ENCODE measurements around the gene RNLS. TPM values are rescaled to one million over a fixed set of nuclear protein-coding genes. Genes with fewer than 3 reads are reported as not detected.

RNLS gene
- polyA plus RNA-seq, 3 donors, result 3.3 to 3.9 (median 3.7) TPM

DNA sequence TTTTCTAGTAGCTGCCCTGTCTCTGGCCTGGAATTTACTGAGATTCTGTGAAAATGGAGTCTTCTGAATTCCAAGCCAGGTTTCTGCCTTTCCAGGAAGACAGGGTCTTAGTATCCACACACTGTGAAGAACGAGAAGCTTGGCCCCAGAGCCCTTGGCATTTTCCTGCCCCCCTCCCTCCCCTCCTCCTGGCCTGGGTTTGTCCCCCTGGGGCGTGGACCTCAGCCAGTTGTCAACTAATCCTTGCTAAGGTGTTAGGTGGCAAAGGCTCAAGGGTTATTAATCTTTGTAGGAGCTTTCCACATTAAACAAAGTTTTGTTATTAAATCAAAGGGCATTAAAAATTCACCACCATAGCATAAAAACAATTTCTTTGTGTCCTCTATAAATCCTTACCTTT lies 329.5 kb downstream of the RNLS start:
- H3K9me3 ChIP-seq (replicated peaks in 1 of 2; ENCODE audit: control insufficient read depth in 1 of 2, insufficient read depth in 1 of 2, low read length in 2 of 2), result no peaks in the 10 kb centered on the region
- no peaks in the 10 kb centered on the region for H3K4me1 ChIP-seq (ENCODE audit: control insufficient read depth in 1 of 2, insufficient read depth in 2 of 2, low read length in 2 of 2)
- Mint-ChIP-seq H3K36me3 (no peaks in the 10 kb centered on the region), H3K9me3 (no peaks in the 10 kb centered on the region), H3K27me3 (ENCODE audit: low read depth in 3 of 3) (no peaks in the 10 kb centered on the region), H3K4me3 (no peak overlapping the region), H3K27ac (no peak overlapping the region), H3K4me1 (no peaks in the 10 kb centered on the region)
- DNase-seq, result no peak
- no peak overlapping the region for H3K27ac ChIP-seq (ENCODE audit: low read depth in 1 of 2, low read length in 2 of 2)
- H3K27me3 ChIP-seq (ENCODE audit: control insufficient read depth in 2 of 2, insufficient read depth in 2 of 2, low read length in 2 of 2), result no peaks in the 10 kb centered on the region
- no peak overlapping the region for H3K4me2 ChIP-seq (replicated peaks; ENCODE audit: extremely low read depth, low read length, poor library complexity, severe bottlenecking)
- intact Hi-C loops (cut with micrococcal nuclease), result no loop called here
- no CpG with 5 or more reads among the region's 2 CpGs for WGBS (ENCODE audit: insufficient coverage)
- TF ChIP-seq, protein P1, sequence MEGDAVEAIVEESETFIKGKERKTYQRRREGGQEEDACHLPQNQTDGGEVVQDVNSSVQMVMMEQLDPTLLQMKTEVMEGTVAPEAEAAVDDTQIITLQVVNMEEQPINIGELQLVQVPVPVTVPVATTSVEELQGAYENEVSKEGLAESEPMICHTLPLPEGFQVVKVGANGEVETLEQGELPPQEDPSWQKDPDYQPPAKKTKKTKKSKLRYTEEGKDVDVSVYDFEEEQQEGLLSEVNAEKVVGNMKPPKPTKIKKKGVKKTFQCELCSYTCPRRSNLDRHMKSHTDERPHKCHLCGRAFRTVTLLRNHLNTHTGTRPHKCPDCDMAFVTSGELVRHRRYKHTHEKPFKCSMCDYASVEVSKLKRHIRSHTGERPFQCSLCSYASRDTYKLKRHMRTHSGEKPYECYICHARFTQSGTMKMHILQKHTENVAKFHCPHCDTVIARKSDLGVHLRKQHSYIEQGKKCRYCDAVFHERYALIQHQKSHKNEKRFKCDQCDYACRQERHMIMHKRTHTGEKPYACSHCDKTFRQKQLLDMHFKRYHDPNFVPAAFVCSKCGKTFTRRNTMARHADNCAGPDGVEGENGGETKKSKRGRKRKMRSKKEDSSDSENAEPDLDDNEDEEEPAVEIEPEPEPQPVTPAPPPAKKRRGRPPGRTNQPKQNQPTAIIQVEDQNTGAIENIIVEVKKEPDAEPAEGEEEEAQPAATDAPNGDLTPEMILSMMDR (IDR thresholded peaks at IDR 0.05), result no peak
- no peaks in the 10 kb centered on the region for H3K79me2 ChIP-seq (ENCODE audit: insufficient read depth, low read length)
- H3K36me3 ChIP-seq (replicated peaks in 1 of 2; ENCODE audit: control insufficient read depth in 1 of 2, insufficient read depth in 2 of 2, low read length in 2 of 2), result no peaks in the 10 kb centered on the region
- H3K4me3 ChIP-seq (replicated peaks in 1 of 3; ENCODE audit: low read depth in 2 of 3, low read length in 3 of 3), result no peak overlapping the region
- no peaks in the 10 kb centered on the region for H4K20me1 ChIP-seq (ENCODE audit: insufficient read depth, low read length)
- H3K9ac ChIP-seq (ENCODE audit: insufficient read depth, low read length, poor library complexity, severe bottlenecking), result no peak overlapping the region
- H2AFZ ChIP-seq (ENCODE audit: insufficient read depth, low read depth, low read length, poor library complexity, severe bottlenecking), result no peak overlapping the region

DNA sequence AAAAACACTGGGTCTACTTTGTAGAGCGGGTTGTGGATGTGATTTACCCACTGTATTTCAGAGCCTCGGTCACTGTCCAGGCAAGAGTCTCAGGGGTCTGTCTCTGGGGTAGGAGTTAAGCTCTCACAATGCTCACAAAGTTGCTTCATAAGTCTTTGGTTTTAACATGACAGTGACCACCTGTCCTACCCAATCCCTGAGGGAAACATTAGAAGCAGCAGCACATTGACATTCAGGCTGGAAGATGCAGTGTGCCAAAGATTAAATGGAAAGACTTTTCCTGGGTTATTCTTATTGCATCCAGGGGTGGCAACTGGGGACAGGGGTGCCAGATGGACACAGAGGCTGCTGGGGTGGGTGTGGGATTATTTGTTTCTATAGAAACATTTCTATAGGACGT lies 330.0 kb downstream of the RNLS start:
- Mint-ChIP-seq H3K27me3 (ENCODE audit: low read depth in 3 of 3) (no peaks in the 10 kb centered on the region), H3K4me1 (no peaks in the 10 kb centered on the region), H3K4me3 (no peak overlapping the region), H3K9me3 (no peaks in the 10 kb centered on the region), H3K36me3 (no peaks in the 10 kb centered on the region), H3K27ac (peak overlapping the region in 1 of 7 donors; percentile 72)
- intact Hi-C loops (cut with micrococcal nuclease), result no loop called here
- no peak overlapping the region for H2AFZ ChIP-seq (ENCODE audit: insufficient read depth, low read depth, low read length, poor library complexity, severe bottlenecking)
- no peaks in the 10 kb centered on the region for H4K20me1 ChIP-seq (ENCODE audit: insufficient read depth, low read length)
- WGBS (ENCODE audit: insufficient coverage), result 100% methylated on average over 1 of the region's 3 CpGs
- no peaks in the 10 kb centered on the region for H3K27me3 ChIP-seq (ENCODE audit: control insufficient read depth in 2 of 2, insufficient read depth in 2 of 2, low read length in 2 of 2)
- DNase-seq, result no peak
- no peaks in the 10 kb centered on the region for H3K36me3 ChIP-seq (replicated peaks in 1 of 2; ENCODE audit: control insufficient read depth in 1 of 2, insufficient read depth in 2 of 2, low read length in 2 of 2)
- H3K4me2 ChIP-seq (replicated peaks; ENCODE audit: extremely low read depth, low read length, poor library complexity, severe bottlenecking), result no peak overlapping the region
- no peaks in the 10 kb centered on the region for H3K9me3 ChIP-seq (replicated peaks in 1 of 2; ENCODE audit: control insufficient read depth in 1 of 2, insufficient read depth in 1 of 2, low read length in 2 of 2)
- no peak overlapping the region for H3K9ac ChIP-seq (ENCODE audit: insufficient read depth, low read length, poor library complexity, severe bottlenecking)
- H3K27ac ChIP-seq (ENCODE audit: low read depth in 1 of 2, low read length in 2 of 2), result no peak overlapping the region
- no peaks in the 10 kb centered on the region for H3K79me2 ChIP-seq (ENCODE audit: insufficient read depth, low read length)
- TF ChIP-seq, protein P1 (IDR thresholded peaks at IDR 0.05), result no peak
- no peak overlapping the region for H3K4me3 ChIP-seq (replicated peaks in 1 of 3; ENCODE audit: low read depth in 2 of 3, low read length in 3 of 3)
- H3K4me1 ChIP-seq (ENCODE audit: control insufficient read depth in 1 of 2, insufficient read depth in 2 of 2, low read length in 2 of 2), result no peaks in the 10 kb centered on the region

All from CD14-positive monocyte (primary cell).